Mammary epithelial cell (primary cell): Measurements from ENCODE around the gene ALK.

Experiments used
- CTCF ChIP-seq, 2 donors: IDR thresholded peaks in 1 of 2; conservative IDR thresholded peaks in 1 of 2; 2 replicates each; pipeline ENCODE4 v1.5.1; 2011 to 2012; ENCODE audit warnings: inconsistent platforms in 2 of 2, low read length in 2 of 2, mild to moderate bottlenecking in 2 of 2, control low read depth in 1 of 2, low read depth in 1 of 2; ENCODE audit not compliant: insufficient read depth in 1 of 2; ENCODE audit errors: extremely low read depth in 1 of 2
- EZH2 ChIP-seq: IDR thresholded peaks from 2 replicates; pipeline ENCODE4 v1.6.1; 2012; ENCODE audit warnings: low read length, inconsistent platforms, borderline replicate concordance

- no peak for TF ChIP-seq CTCF (conservative IDR thresholded peaks at IDR 0.05 in 1 of 2, IDR thresholded peaks at IDR 0.05 in 1 of 2; ENCODE audit: extremely low read depth in 1 of 2, insufficient read depth in 1 of 2, low read depth in 1 of 2, low read length in 2 of 2)
- TF ChIP-seq EZH2 = no peak
Measured at GRCh38 chr2:29273685-29274611, 647.4 kb downstream of the ALK start.
